ENCODE results near the gene CNKSR2.

CNKSR2 gene

DNA sequence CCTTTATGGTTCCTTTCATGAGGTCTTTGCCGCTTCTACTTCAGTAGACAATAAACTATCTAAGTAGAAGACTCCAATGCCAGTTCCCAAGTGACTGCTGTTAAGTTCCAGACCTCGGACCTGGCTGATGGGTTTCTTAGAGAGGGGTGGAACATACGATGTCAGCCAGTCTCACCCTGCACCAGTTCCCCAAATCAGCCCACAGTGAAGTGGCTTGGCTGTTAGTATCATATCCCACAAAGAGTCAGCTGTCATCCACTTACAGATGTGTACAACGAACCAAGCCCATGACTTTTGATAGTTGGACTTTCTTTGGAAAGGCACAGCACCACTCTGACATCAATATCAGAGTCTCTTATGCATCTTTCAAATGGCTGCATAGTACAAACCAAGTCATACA is 292.0 kb downstream of the CNKSR2 start:
- TF ChIP-seq, protein P1, sequence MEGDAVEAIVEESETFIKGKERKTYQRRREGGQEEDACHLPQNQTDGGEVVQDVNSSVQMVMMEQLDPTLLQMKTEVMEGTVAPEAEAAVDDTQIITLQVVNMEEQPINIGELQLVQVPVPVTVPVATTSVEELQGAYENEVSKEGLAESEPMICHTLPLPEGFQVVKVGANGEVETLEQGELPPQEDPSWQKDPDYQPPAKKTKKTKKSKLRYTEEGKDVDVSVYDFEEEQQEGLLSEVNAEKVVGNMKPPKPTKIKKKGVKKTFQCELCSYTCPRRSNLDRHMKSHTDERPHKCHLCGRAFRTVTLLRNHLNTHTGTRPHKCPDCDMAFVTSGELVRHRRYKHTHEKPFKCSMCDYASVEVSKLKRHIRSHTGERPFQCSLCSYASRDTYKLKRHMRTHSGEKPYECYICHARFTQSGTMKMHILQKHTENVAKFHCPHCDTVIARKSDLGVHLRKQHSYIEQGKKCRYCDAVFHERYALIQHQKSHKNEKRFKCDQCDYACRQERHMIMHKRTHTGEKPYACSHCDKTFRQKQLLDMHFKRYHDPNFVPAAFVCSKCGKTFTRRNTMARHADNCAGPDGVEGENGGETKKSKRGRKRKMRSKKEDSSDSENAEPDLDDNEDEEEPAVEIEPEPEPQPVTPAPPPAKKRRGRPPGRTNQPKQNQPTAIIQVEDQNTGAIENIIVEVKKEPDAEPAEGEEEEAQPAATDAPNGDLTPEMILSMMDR (IDR thresholded peaks at IDR 0.05; ENCODE audit: low read depth, low read length), result no peak

DNA sequence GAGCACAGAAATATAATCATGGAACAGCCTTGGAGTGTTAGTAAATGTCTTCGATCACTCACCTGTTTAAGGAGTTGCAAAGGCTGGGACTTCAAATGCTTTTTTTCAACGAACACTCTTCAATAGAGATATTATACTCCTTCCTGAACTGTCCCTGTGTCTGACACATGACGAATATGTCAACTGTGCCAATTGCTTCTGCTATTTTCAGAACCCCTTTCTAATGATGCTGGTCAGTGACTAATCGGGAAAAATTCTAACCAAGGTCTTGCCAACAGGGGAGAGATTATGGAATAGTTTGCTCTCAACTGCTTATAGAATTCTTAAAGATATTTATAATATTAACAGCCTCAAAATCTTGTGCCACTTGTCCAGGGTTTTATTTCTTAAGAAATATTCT is 292.5 kb downstream of the CNKSR2 start:
- no peak overlapping the region for H3K4me3 ChIP-seq (ENCODE audit: low read depth, low read length)
- TF ChIP-seq, protein P1 (IDR thresholded peaks at IDR 0.05; ENCODE audit: low read depth, low read length), result no peak

More for the DNA sequence above, 292.0 kb downstream of the CNKSR2 start:
- no peak overlapping the region for H3K4me3 ChIP-seq (ENCODE audit: low read depth, low read length)

DNA sequence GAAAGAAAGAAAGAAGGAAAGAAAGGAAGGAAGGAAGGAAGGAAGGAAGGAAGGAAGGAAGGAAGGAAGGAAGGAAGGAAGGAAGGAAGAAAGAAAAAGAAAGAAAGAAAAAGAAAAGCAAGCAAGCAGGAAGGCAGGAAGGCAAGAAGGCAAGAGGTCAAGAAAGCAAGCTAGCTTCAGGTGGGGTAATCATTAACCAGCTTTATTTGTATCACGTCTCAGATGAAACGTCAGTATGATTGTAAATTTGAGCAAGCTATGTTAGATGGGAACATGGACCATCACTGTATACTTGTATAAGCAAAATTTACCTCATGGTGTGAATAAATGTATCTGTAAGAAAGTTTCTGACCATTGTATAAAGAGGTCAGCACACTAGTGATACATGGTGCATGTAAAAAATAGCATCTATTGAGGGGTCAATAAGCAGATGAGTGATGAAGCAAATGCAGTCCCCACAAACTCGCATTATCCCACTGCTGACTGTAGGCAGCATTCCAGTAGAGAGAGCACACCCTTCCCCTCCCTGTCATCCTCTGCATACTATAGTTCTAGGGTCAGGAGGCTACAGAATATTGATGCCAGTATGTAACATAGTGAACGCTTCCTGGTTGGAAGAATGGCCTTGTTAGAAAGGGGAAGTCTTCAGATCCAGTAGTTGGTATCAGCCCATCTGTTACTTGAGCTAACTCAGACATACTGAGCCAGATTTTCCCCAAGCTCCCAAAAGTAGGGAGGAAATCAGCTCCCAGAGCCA is 300.4 kb downstream of the CNKSR2 start:
- no peak overlapping the region for H3K4me3 ChIP-seq (ENCODE audit: low read depth, low read length)
- TF ChIP-seq, protein P1 (IDR thresholded peaks at IDR 0.05; ENCODE audit: low read depth, low read length), result no peak

DNA sequence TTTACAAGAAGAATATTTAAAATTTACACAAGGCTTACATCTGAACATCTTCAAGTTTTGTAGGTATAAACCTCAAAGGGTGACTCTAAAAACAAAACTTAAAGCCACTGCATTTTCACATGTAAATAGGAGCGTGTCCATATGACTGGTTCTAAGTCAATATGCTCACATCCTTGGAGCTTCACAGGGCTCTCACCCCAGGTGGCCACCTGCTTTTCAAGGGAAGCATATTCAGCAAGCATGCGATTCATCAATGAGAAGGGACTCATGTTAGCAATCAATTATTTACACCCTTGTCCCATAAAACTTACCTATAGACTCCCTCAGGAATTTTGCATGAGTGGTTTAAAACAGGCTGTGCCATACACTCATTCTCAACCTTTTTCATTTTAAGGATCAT is 301.7 kb downstream of the CNKSR2 start:
- TF ChIP-seq, protein P1 (IDR thresholded peaks at IDR 0.05; ENCODE audit: low read depth, low read length), result no peak
- H3K4me3 ChIP-seq (ENCODE audit: low read depth, low read length), result no peak overlapping the region

DNA sequence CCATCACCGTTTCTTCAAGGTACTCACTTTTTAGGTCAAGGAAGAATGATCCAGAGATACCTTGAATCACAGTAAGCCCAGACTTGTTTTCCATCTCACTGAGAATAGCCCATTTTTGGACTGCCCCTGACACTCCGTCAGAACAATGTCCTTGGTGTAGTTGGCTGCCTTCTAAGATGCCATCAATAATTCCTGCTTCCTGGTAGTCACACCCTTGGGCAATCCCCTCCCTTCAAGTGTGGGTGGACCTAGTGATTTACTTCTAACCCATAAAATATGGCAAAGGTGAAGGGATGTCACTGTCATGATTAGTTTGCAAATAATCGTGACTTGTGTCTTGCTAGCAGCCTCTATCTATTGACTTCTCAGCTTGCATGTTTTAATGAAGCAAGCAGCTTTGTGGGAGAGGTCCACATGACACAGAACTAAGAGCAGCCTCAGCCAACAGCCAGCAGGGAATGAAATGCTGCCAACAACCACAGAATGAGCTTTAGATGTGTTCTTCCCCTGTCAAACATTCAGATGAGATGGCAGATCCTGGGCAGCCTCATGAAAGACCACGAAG is 303.9 kb downstream of the CNKSR2 start:
- no peak overlapping the region for H3K4me3 ChIP-seq (ENCODE audit: low read depth, low read length)
- TF ChIP-seq, protein P1 (IDR thresholded peaks at IDR 0.05; ENCODE audit: low read depth, low read length), result no peak

DNA sequence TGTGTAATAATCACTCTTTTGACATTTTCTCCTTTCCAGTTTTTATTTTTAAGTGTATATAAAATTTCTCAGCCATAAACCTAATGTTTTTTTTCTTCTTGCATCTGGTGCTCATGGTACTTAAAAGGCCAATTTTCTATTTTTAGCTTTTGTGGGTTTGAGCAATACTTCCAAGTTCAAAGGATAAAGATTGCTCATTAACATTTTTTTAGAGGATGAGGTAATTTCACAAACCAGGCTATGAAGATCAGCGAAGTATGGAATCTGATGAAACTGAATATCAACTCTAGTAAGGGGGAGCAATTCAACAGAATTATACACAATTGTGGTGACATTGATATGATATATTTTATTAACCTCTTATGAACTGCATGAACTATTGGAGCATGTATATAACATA is 309.7 kb downstream of the CNKSR2 start:
- H3K4me3 ChIP-seq (ENCODE audit: low read depth, low read length), result no peak overlapping the region
- TF ChIP-seq, protein P1 (IDR thresholded peaks at IDR 0.05; ENCODE audit: low read depth, low read length), result no peak

DNA sequence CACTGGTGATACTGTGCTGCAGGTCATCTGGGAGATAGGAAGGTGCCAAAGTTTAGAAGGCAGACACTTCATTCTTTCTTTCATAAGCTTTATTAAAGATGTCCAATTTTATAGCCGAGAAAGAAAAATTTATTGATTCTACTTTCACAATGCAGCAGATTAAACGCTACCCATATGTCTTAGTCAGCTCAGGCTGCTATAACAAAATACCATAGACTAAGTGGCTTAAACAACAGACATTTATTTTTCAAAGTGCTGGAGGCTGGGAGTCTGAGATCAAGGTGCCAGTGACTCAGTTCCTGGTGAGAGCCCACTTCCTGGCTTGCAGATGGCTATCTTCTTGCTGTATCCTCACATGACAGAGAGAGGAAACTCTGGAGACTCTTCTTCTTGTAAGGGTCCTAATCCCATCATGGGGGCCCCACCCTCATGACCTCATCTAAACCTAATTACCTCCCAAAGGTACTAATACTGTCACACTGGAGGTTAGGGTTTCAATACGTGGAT is 317.3 kb downstream of the CNKSR2 start:
- TF ChIP-seq, protein P1 (IDR thresholded peaks at IDR 0.05; ENCODE audit: low read depth, low read length), result no peak
- H3K4me3 ChIP-seq (ENCODE audit: low read depth, low read length), result no peak overlapping the region
